Naive thymus-derived CD8-positive, alpha-beta T cell (primary cell): ENCODE data around the gene PJA1. TPM values are rescaled to one million over a fixed set of nuclear protein-coding genes. Genes with fewer than 3 reads are reported as not detected.

Experiments
- ATAC-seq, 2 donors: fragments of 150-1000 bp; cut with Tn5 transposase in 1 of 2; sonication (Bioruptor Pico), chemical (Tn5 transposase) in 1 of 2; 1 replicate in 1 of 2; 2 replicates in 1 of 2; pipeline ENCODE4 v1.10.0; 2021; ENCODE audit warnings: mild to moderate bottlenecking in 2 of 2, moderate library complexity in 2 of 2
- POLR2A ChIA-PET: fragments of 350-600 bp; sonication (Branson Sonifier 250); formaldehyde crosslinking; loops from one replicate; lab custom pipeline; 2021; ENCODE audit warnings: antibody characterized with exemption; lab: Charles Lee
- DNase-seq, 10 donors: peaks; one replicate each; pipeline versions ENCODE4 v3.0.0 to v3.0.0-alpha.2; 2020 to 2022
- H3K27ac Mint-ChIP-seq, 10 donors: one replicate each; pipeline ENCODE4 v1.8.0; 2020 to 2022; ENCODE audit warnings: mild to moderate bottlenecking in 10 of 10, mixed read lengths in 10 of 10, moderate library complexity in 4 of 10, inconsistent platforms in 1 of 10
- H3K27me3 Mint-ChIP-seq, 5 donors: one replicate each; pipeline ENCODE4 v1.8.0; 2021 to 2022; ENCODE audit warnings: mixed read lengths in 5 of 5
- H3K36me3 Mint-ChIP-seq, 3 donors: one replicate each; pipeline ENCODE4 v1.8.0; 2020 to 2022; ENCODE audit warnings: mixed read lengths in 3 of 3, mild to moderate bottlenecking in 2 of 3, inconsistent platforms in 1 of 3
- H3K4me1 Mint-ChIP-seq, 4 donors: one replicate each; pipeline ENCODE4 v1.8.0; 2021 to 2022; ENCODE audit warnings: mixed read lengths in 4 of 4
- H3K4me3 Mint-ChIP-seq, 10 donors: one replicate each; pipeline ENCODE4 v1.8.0; 2020 to 2022; ENCODE audit warnings: mild to moderate bottlenecking in 10 of 10, mixed read lengths in 10 of 10, moderate library complexity in 6 of 10, inconsistent platforms in 1 of 10
- H3K9me3 Mint-ChIP-seq, 9 donors: one replicate each; pipeline ENCODE4 v1.8.0; 2020 to 2022; ENCODE audit warnings: mixed read lengths in 9 of 9, mild to moderate bottlenecking in 3 of 9, inconsistent platforms in 1 of 9, moderate library complexity in 1 of 9
- polyA plus RNA-seq, 3 donors: library from polyadenylated mRNA; unstranded; fragments of 300-500 nt; fragmentation: Illumina TruSeq; gene quantifications; one replicate each; pipeline ENCODE4 v1.2.3, GENCODE V29; 2021
- total RNA-seq, 8 experiments: library from RNA in 2 of 8; stranded (reverse) in 2 of 8; gene quantifications; one replicate each; pipeline ENCODE4 v1.2.3 and lab custom pipeline; 2021 to 2026

The PJA1 gene
- total and polyA plus RNA-seq, 5 experiments from 2014 or later: 29.3 to 62.5 (median 38.5) TPM

GRCh38 chrX:69148946-69149345, 16.3 kb downstream of the PJA1 start:
- Mint-ChIP-seq H3K4me1 (peaks cover 0 to 1% (median 0%) of the 10 kb centered on the region in 4 donors), H3K36me3 (no peaks in the 10 kb centered on the region), H3K27ac (no peak overlapping the region), H3K4me3 (no peak overlapping the region), H3K9me3 (peaks cover 0 to 2% (median 0%) of the 10 kb centered on the region in 9 donors), H3K27me3 (peaks cover 0 to 5% (median 0%) of the 10 kb centered on the region in 5 donors)
- POLR2A ChIA-PET: no interaction called here
- DNase-seq (no peak), ATAC-seq (no peak)

- H3K4me3 Mint-ChIP-seq: no peak overlapping the region
- POLR2A ChIA-PET: no interaction called here
Observed at GRCh38 chrX:69146739-69147138, 18.5 kb downstream of the PJA1 start.

DNA sequence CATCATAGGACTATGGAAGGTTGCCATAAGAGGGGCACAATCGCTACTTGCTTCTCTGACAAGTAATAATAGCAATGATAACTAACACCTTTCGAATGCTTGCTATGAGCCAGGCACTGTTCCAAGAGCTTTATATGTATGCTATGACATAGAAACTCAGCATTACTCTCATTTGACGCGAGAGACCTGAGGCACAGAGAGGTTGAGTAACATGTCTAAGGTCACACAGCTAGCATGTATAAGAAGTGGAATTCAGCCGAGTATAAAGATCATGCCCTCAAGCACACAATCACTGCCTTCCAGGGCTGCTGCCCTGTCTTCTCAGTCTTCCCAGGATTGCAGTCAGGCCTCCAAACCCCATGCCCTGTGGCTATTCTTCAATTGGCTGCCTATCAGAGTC, 19.5 kb downstream of the PJA1 start:
- no peaks in the 10 kb centered on the region for H3K36me3 Mint-ChIP-seq
- POLR2A ChIA-PET: no interaction called here
- peaks cover 0 to 1% (median 0%) of the 10 kb centered on the region in 4 donors for H3K4me1 Mint-ChIP-seq
- H3K27ac Mint-ChIP-seq: no peak overlapping the region
- no peak overlapping the region for H3K4me3 Mint-ChIP-seq
- H3K9me3 Mint-ChIP-seq: peaks cover 0 to 2% (median 0%) of the 10 kb centered on the region in 9 donors
- ATAC-seq (no peak), DNase-seq (no peak)
- H3K27me3 Mint-ChIP-seq: peaks cover 0 to 5% (median 0%) of the 10 kb centered on the region in 5 donors

More at GRCh38 chrX:69146739-69147138, 18.5 kb downstream of the PJA1 start:
- peaks cover 0 to 2% (median 0%) of the 10 kb centered on the region in 9 donors for H3K9me3 Mint-ChIP-seq
- H3K27me3 Mint-ChIP-seq: peaks cover 0 to 5% (median 0%) of the 10 kb centered on the region in 5 donors
- DNase-seq: no peak
- peaks cover 0 to 1% (median 0%) of the 10 kb centered on the region in 4 donors for H3K4me1 Mint-ChIP-seq
- no peaks in the 10 kb centered on the region for H3K36me3 Mint-ChIP-seq
- H3K27ac Mint-ChIP-seq: no peak overlapping the region
- no peak for ATAC-seq

- Mint-ChIP-seq H3K4me1 (peaks cover 0 to 1% (median 0%) of the 10 kb centered on the region in 4 donors), H3K27me3 (peaks cover 0 to 5% (median 0%) of the 10 kb centered on the region in 5 donors), H3K9me3 (peaks cover 0 to 2% (median 0%) of the 10 kb centered on the region in 9 donors), H3K27ac (no peak overlapping the region), H3K4me3 (no peak overlapping the region), H3K36me3 (no peaks in the 10 kb centered on the region)
- POLR2A ChIA-PET: no interaction called here
- no peak for DNase-seq
- no peak for ATAC-seq
Observed at GRCh38 chrX:69144838-69145680, 20.2 kb downstream of the PJA1 start.

DNA sequence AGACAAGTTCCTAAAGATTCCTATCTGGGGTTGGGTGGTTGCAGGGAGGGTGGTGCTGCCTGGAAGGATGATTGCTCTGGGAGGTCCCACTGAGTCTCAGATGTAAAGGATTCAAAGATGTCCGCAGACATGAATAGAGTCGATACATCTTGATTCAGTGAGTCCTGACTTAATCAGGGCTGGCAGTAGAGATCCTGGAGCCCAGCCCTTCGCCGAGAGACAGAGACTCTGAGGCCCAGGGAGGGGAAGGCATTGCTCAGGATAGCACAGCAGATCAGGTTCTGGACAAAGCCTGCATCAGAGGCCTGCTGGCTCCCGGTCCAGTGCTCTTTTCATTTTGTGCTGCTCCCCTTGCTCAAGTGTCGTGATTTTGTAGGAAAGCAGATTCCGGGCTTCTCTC, 21.7 kb downstream of the PJA1 start:
- peaks cover 0 to 2% (median 0%) of the 10 kb centered on the region in 9 donors for H3K9me3 Mint-ChIP-seq
- peaks cover 0 to 10% (median 2%) of the 10 kb centered on the region in 5 donors for H3K27me3 Mint-ChIP-seq
- no peaks in the 10 kb centered on the region for H3K4me1 Mint-ChIP-seq
- ATAC-seq (no peak), DNase-seq (no peak)
- no peaks in the 10 kb centered on the region for H3K36me3 Mint-ChIP-seq
- POLR2A ChIA-PET: no interaction called here
- no peak overlapping the region for H3K27ac Mint-ChIP-seq
- H3K4me3 Mint-ChIP-seq: no peak overlapping the region

DNA sequence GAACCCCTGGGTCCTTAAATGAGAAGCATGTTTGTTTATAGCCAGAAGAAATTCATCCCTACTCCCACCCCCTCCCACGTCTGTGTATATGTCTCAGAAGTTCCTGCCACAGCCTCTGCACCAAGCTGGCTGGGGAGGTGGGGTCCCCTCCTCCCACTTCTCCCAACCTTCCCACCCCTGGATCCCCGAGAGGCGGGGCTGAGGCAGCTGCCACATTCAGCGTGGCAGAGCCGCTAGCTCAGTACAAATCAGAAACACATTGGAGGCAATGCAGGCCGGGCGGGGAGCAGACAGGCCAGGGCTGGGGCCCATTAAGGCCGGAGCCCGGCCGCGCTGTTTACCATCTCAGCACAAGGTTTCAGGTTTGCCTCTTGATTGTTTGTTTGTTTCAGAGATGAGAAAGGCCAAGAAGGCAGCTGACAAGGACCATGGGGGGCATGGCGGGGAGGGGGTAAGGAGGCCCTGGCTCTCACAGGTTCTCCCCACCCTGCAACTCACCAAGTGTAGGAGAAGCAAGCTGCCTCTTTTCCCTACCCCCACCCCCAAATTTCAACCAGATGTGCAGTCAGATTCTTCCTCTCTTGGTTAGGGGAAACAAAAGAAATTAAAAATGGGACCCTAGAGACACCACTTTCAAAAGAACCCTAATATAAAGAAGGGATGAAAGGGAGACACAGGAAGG, 22.3 kb downstream of the PJA1 start:
- DNase-seq: no peak
- Mint-ChIP-seq H3K4me3 (no peak overlapping the region), H3K27ac (no peak overlapping the region), H3K9me3 (peaks cover 0 to 2% (median 0%) of the 10 kb centered on the region in 9 donors), H3K4me1 (no peaks in the 10 kb centered on the region), H3K27me3 (peaks cover 0 to 10% (median 0%) of the 10 kb centered on the region in 5 donors), H3K36me3 (no peaks in the 10 kb centered on the region)
- POLR2A ChIA-PET: no interaction called here
- ATAC-seq: no peak

GRCh38 chrX:69140837-69141236, 24.4 kb downstream of the PJA1 start:
- Mint-ChIP-seq H3K27me3 (peaks cover 0 to 13% (median 5%) of the 10 kb centered on the region in 5 donors), H3K4me3 (no peak overlapping the region), H3K27ac (no peak overlapping the region), H3K9me3 (peaks cover 0 to 2% (median 0%) of the 10 kb centered on the region in 9 donors), H3K36me3 (no peaks in the 10 kb centered on the region), H3K4me1 (no peaks in the 10 kb centered on the region)
- POLR2A ChIA-PET: no interaction called here
- DNase-seq (no peak), ATAC-seq (no peak)

- POLR2A ChIA-PET: no interaction called here
- no peaks in the 10 kb centered on the region for H3K4me1 Mint-ChIP-seq
- H3K27ac Mint-ChIP-seq: no peak overlapping the region
- ATAC-seq (no peak), DNase-seq (no peak)
- H3K27me3 Mint-ChIP-seq: peaks cover 0 to 15% (median 7%) of the 10 kb centered on the region in 5 donors
- no peak overlapping the region for H3K4me3 Mint-ChIP-seq
- no peaks in the 10 kb centered on the region for H3K36me3 Mint-ChIP-seq
- peaks cover 0 to 2% (median 0%) of the 10 kb centered on the region in 9 donors for H3K9me3 Mint-ChIP-seq
Observed at GRCh38 chrX:69139516-69139915, 25.7 kb downstream of the PJA1 start.

DNA sequence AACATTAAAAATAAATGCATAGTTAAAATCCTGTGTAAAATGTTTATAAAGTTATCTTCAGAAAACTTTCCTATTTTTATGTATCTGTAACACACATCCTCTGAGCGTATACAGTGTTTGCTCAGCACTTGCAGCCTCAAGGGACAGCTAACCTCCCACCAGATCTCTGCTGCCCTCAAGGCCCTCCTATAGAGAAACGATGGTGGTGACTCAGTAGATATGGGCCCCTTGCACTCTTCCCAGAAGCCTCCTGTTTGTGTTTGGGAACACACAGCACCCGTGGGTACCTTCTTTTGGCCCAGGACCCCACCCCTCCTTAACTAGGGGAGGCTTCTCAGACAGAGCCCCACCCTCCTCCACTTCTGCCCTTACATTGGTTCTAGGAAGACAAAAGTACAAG, 26.7 kb downstream of the PJA1 start:
- POLR2A ChIA-PET: no interaction called here
- no peak overlapping the region for H3K27ac Mint-ChIP-seq
- ATAC-seq (no peak), DNase-seq (no peak)
- peaks cover 0 to 2% (median 0%) of the 10 kb centered on the region in 9 donors for H3K9me3 Mint-ChIP-seq
- no peak overlapping the region for H3K4me3 Mint-ChIP-seq
- H3K36me3 Mint-ChIP-seq: no peaks in the 10 kb centered on the region
- peaks cover under 1 to 18% (median 13%) of the 10 kb centered on the region in 5 donors for H3K27me3 Mint-ChIP-seq
- no peaks in the 10 kb centered on the region for H3K4me1 Mint-ChIP-seq

DNA sequence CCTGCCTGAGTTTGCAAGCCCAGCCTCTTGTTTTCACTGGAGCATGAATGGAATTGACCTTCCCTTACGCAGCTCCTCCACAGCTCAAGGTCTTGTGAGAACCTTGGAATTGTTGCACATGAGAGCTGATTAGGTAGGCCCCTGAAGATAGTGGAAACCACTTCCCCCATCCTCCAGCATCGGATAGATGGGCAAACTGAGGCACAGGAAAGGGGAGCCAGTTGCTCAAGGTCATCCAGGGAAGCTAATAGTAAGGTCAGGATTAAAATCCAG, 27.2 kb downstream of the PJA1 start:
- H3K27me3 Mint-ChIP-seq: peaks cover 5 to 23% (median 13%) of the 10 kb centered on the region in 5 donors
- POLR2A ChIA-PET: no interaction called here
- peaks cover 0 to 2% (median 0%) of the 10 kb centered on the region in 9 donors for H3K9me3 Mint-ChIP-seq
- DNase-seq (no peak), ATAC-seq (no peak)
- no peak overlapping the region for H3K27ac Mint-ChIP-seq
- H3K36me3 Mint-ChIP-seq: no peaks in the 10 kb centered on the region
- H3K4me3 Mint-ChIP-seq: no peak overlapping the region
- no peaks in the 10 kb centered on the region for H3K4me1 Mint-ChIP-seq

- ATAC-seq (no peak), DNase-seq (no peak)
- Mint-ChIP-seq H3K36me3 (no peaks in the 10 kb centered on the region), H3K4me3 (peak overlapping the region in 4 of 10 donors; percentile 15 to 58 (median 22)), H3K27ac (no peak overlapping the region), H3K9me3 (peaks cover 0 to 2% (median 0%) of the 10 kb centered on the region in 9 donors), H3K4me1 (no peaks in the 10 kb centered on the region), H3K27me3 (peaks cover 5 to 24% (median 13%) of the 10 kb centered on the region in 5 donors)
- POLR2A ChIA-PET: no interaction called here
Observed at GRCh38 chrX:69137371-69138117, 27.7 kb downstream of the PJA1 start.

DNA sequence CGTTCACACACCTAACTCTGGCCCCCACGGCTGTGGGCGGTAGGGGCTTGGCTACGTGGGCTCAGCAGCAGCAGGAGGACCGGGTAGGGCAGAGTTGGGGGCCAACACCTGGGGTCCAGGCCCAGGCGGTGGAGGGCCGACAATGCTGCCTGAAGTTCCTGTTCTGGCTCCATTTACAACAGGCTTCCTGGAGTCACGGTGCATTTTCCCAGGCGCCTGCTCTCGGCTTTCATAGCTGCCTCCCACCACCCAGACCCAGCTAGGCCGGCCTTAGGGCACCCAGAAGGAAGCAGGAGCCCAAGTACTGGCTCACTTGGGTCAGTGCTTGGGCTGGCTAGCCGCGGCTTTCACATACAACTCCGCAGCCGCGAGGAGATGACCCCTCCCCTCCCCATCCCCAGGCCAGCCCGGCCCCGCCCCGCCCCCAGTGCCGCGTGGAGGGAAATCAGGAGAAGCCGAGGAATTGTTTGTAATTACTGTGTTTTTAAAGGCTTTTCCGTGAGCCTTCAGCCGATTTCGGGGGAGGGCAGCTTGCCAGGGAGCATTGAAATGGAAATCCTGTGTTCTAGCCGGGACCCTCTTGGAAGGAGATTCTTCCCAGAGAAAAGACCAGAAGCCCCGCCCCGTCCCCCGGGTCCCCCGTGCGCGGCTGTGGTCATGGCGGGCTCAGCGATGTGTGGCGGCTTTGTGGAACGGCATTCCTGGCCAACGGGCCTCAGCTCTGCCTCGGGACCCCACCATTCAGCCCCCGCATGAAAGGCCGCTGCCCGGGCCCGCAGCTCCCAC, 28.5 kb downstream of the PJA1 start:
- Mint-ChIP-seq H3K27me3 (peaks cover 9 to 29% (median 15%) of the 10 kb centered on the region in 5 donors), H3K27ac (no peak overlapping the region), H3K36me3 (no peaks in the 10 kb centered on the region), H3K4me3 (peak overlapping the region in 1 of 10 donors; percentile 27), H3K9me3 (peaks cover 0 to 2% (median 0%) of the 10 kb centered on the region in 9 donors), H3K4me1 (no peaks in the 10 kb centered on the region)
- POLR2A ChIA-PET: no interaction called here
- DNase-seq (no peak), ATAC-seq (no peak)
